Measurements from ENCODE around the gene ACOX2.

GRCh38 chr3:58570851-58571250 is 33.9 kb upstream of the ACOX2 start:
- TF ChIP-seq ZNF565 (CRISPR knock-in tag; conservative IDR thresholded peaks at IDR 0.05; ENCODE audit: low read depth) (no peak), ESRRG (CRISPR knock-in tag; IDR thresholded peaks at IDR 0.05) (no peak), RARB (CRISPR knock-in tag; IDR thresholded peaks at IDR 0.05) (no peak), ZNF8 (CRISPR knock-in tag; IDR thresholded peaks at IDR 0.05) (no peak), CREB5 (CRISPR knock-in tag; IDR thresholded peaks at IDR 0.05; ENCODE audit: low read depth) (no peak)

All from SK-N-SH treated with all-trans-retinoic acid at 6 μM for 48 hours (cell line).